ENCODE data around the gene PRUNE1.

The PRUNE1 gene

DNA sequence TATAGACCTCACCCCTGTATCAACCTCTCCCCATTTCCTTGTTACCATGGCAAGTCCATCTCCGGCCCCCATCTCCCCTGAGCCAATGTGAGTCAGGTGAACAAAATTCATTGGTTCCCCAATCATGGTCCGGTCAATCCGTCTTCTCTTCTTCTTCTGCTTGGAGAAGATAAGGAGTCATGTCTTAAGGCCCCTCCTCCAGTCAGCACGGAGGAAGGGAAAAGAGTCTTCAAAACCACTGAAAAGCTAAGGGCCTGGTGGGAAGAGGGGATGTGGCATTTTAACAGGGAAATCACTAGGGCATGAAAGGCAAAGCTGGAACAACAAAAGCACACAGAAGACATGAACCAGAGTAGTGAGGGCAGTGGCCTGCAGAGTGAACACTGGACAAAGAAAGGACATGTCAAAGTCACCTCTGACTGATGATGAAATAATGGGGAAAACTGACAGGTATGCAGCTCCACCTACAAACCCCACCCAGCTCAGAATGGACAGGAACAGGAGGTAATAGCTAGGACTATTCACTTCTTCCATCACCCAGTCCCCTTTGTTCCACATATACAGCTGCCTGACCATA is 46.8 kb downstream of the PRUNE1 start:
- DNase-seq, result no peak

- no peak for DNase-seq
These were observed 47.3 kb downstream of the PRUNE1 start for GRCh38 chr1:151055581-151055980.

GRCh38 chr1:151056149-151056548 is 47.9 kb downstream of the PRUNE1 start:
- DNase-seq, result no peak

DNA sequence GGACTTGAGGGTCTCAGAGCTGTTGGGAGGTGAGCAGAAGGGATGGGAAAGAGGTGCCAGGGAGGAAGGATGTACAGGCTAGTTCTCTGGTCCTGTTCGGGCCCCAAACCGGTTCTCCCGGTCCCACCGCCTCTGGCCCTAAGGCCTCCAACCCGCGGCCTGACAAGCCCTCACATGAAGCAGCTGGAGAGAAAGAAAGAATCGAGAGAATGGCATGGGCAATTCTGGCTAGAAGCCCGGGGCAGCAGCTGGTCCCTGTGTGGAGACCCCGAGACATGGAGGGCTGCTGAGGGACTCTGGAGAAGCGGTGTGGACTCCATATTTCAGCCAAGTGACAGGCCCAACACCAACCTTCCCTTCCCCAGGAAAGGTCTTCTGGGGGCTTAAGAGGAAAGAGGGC is 50.4 kb downstream of the PRUNE1 start:
- DNase-seq, result no peak

DNA sequence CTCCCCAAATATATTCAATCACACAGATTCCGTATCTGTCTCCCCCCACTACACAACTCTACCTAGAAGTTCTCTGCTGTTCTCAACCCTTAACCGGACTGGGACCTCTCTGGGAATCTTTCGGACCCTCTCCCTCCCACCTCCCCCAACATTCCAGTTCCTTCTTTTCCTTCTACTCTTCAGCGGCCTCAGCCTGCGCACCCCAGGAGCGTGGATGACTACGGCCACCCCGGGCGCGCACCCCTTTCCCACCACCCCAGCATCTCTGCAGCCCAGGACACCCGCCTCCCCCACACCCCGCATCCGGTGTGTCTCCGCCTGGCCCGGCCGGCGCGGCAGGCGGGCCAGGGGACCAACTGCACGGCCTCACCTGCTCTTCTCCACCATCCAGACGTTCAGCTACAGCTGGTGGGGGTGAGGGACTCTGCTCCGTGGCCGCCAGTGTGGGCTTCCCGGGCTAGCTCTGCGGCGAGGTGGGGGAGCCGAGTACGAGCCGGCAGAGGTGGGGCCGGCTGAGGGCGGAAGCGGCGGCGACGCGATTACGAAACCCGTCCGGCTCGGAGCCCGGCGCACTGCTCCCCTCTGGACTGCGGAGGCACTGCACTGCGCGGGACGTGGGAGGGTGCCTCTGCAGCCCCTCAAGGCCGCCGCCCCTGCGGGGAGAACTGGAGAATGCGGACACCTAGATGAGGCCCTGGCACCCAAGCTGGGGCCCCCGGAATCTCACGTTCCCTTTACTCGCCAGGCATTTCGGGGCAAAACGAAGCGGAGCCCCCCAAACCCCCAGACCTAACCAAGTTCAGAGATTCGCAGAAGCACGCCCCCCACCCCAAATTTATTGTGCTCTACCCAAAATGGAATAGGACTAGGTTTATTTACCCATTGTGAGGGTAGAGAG is 51.1 kb downstream of the PRUNE1 start, which contains the start of gene CDC42SE1:
CDC42SE1 (minus strand) TSS at position 514 of the 898 bp plus-strand sequence. CDS start 3,892 bp downstream, outside the sequence.
- peak; percentile 77 for DNase-seq

DNA sequence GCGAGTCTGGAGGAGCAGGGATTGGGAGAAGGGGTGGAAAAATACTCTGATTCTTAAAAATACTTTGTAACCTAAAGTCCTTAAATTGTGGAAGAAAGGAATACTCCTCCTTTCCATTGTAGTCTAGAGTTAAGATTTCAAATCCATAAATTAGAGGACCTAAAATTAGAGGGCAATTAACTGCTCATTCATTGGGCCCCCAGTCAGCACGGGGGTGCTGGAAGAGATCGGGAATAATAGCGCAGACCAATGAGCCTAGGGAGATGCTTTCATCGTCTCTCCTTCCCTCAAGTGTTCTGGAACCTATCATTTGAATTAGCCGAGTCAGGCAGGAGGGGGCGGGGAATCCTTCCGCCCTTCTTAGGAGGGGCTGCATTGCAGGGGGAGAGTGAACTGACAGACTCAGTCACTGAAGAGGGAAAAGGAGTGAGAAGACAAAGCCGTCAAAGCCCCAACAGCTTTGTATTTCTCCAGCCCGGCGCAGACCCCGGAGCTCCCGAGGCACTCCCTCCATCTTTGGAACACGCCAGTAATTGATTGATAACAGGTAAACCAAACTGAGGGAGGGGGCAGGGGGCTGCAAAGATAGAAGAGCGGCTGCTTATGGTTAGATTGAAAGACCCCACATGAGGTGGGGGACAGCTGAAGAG is 51.9 kb downstream of the PRUNE1 start, which contains the start of gene MLLT11:
MLLT11 (plus strand) TSS at position 391 of the 650 bp plus-strand sequence. CDS start 6,828 bp downstream, outside the sequence.
- no peak for DNase-seq

DNA sequence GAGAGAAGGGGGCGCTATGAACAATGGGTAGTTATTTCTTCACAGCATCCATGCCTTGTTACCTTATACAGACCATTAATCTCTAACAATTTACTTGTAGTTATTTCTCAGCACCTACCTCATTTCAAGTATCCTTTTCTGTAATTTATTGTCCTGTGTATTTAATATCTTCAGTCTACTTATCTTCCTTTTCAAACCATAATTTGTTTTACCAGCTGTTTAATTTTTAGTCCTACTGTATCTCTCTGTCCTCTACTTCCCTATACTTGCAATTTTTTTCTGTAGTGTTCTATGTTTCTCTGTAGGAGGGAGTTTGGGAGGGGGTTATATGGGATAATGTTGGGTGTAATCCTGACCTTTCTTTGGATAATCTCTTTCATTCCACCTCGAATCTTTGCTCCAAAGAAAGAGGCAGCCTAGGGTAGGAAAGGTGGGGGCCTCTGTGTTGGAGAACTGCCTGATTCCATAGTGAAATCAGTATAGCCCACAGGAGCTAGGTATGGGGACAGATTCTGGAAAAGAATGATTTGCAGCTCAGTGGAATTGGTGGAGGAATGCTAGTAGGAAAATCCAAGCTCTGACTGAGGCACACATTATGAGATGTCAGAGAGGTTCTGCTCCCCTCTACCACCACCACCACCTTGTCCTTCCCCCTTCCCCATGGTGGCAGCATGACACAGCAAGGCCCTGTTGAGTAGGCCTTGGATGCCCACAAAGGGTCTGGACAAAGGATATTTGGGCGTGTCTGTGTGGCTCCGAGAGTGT is 52.6 kb downstream of the PRUNE1 start:
- DNase-seq, result no peak

GRCh38 chr1:151061704-151062103 is 53.5 kb downstream of the PRUNE1 start:
- no peak for DNase-seq

- DNase-seq, result no peak
These were observed 54.6 kb downstream of the PRUNE1 start for GRCh38 chr1:151062741-151063371.

GRCh38 chr1:151065089-151065645 is 56.9 kb downstream of the PRUNE1 start:
- no peak for DNase-seq

GRCh38 chr1:151067185-151067584 is 58.9 kb downstream of the PRUNE1 start:
- DNase-seq, result no peak

DNA sequence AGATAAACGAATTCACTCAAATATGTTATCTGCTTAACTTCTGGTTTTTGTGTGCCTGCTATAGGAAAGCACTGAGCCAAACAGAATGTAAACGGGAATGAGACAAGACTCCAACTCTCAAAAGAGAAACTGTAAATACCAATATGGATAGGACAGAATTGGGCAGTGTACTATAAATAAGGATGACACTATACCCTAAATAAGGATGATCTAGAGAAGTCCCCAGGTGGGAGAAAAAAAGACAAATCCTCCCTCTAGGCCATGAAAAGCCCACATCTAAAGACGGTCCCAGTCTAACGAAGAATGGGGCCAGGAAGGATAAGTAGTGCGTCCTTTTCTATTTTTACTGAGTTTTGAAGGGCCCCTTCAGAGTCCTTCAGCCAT is 60.8 kb downstream of the PRUNE1 start:
- DNase-seq, result no peak

DNA sequence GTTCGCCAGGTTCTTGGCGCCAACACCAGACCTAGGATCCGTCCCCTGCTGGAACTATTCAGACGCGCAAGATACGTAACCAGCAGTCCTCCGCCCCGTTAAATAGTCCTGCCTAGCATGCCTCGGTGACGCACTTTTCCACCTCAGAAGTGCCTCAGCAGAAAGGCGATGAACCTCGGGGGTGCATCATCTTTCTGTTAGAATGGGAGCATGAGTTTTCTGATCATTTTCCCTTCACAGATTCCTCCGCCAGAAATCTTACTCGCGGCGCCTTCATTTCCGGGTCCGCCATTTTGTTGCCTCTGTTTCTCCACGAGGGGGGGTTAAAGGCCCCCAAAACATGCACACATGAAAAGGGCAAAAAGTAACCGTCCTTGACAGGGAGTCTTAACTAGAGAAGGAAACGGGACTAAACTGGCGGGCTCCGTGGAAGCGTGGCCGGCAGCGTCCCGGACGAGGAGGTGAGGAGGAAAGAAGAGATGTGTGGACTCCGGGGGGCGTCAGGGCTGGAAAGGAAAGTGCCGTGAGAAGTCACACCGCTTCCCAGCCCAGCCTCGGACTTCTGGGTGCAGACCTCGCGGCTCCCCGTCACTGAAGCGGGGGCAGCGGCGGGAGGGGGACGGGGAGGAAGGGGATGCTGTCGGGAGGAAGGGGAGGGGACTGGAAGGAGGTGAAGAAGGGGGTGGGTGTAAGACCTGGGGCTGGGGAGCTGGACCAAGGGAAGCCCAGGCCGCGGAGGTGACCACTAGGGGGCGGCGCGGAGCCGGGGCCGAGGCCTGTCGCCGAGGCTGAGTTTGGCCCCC is 62.4 kb downstream of the PRUNE1 start, which contains the start of gene GABPB2:
GABPB2 (plus strand) TSS at position 288 of the 803 bp plus-strand sequence. CDS start 17,429 bp downstream, outside the sequence.
- DNase-seq, result peak; percentile 81

DNA sequence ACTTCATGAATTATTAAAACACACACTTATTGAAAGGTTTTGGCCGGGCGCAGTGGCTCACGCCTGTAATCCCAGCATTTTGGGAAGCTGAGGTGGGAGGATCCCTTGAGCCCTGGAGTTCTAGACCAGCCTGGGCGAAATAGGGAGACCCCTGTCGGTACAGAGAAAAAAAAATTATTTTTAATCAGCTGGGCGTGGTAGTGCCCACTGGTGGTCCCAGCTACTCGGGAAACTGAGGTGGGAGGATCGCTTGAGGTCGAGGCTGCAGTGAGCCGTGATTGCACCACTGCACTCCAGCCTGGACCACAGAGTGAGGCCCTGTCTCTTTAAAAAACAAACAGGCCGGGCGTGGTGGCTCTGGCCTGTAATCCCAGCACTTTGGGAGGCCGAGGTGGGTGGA is 64.0 kb downstream of the PRUNE1 start:
- no peak for DNase-seq
